H1 (cell line): ENCODE results near the gene SLC8B1. TPM values are rescaled to one million over a fixed set of nuclear protein-coding genes. Genes with fewer than 3 reads are reported as not detected.

Source experiments
- CTCF ChIA-PET: fragments of 300-600 bp; sonication (Branson Sonifier 250); formaldehyde crosslinking; loops from one replicate; lab custom pipeline; 2021; ENCODE audit not compliant: partially characterized antibody; lab: Charles Lee
- POLR2A ChIA-PET: fragments of 300-600 bp; sonication (Branson Sonifier 250); formaldehyde crosslinking; loops from one replicate; lab custom pipeline; 2021; ENCODE audit warnings: inconsistent platforms; ENCODE audit not compliant: partially characterized antibody; lab: Charles Lee
- DNase-seq, 2 experiments: peaks; one replicate each; pipeline versions ENCODE4 v3.0.0 to v3.0.0-alpha.2; 2010 to 2022; ENCODE audit warnings: low spot score in 2 of 2, low read depth in 1 of 2, mixed read lengths in 1 of 2
- FAIRE-seq: peaks from 2 replicates; lab custom pipeline; 2011; peaks lifted over from hg19 to GRCh38; lab: Jason Lieb, UNC
- H2AFZ ChIP-seq: 2 replicates; pipeline ENCODE4 v1.8.1; 2012; ENCODE audit warnings: low read length, inconsistent platforms
- H2AK5ac ChIP-seq: 2 replicates; pipeline ENCODE4 v1.6.1; 2013; ENCODE audit warnings: low read depth, low read length
- H2BK120ac ChIP-seq: replicated peaks from 2 replicates; pipeline ENCODE3; 2013; ENCODE audit warnings: low read depth, low read length, inconsistent platforms
- H2BK12ac ChIP-seq: 2 replicates; pipeline ENCODE4 v1.6.1; 2013; ENCODE audit warnings: low read depth, low read length
- H2BK15ac ChIP-seq: 2 replicates; pipeline ENCODE4 v1.6.1; 2013; ENCODE audit warnings: low read length
- H2BK20ac ChIP-seq: 2 replicates; pipeline ENCODE4 v1.6.1; 2013; ENCODE audit warnings: low read length
- H2BK5ac ChIP-seq: 2 replicates; pipeline ENCODE4 v1.6.1; 2013; ENCODE audit warnings: low read depth, low read length
- H3K14ac ChIP-seq: 2 replicates; pipeline ENCODE4 v1.6.1; 2013; ENCODE audit warnings: inconsistent platforms; ENCODE audit not compliant: insufficient read length
- H3K18ac ChIP-seq: 2 replicates; pipeline ENCODE4 v1.6.1; 2013; ENCODE audit warnings: low read length; ENCODE audit errors: extremely low read depth
- H3K23ac ChIP-seq: 2 replicates; pipeline ENCODE4 v1.6.1; 2013; ENCODE audit warnings: inconsistent platforms; ENCODE audit not compliant: insufficient read length
- H3K23me2 ChIP-seq: 2 replicates; pipeline ENCODE4 v1.6.1; 2013; ENCODE audit warnings: low read depth, low read length
- H3K27ac ChIP-seq: 2 replicates; pipeline ENCODE4 v1.6.1; 2011; ENCODE audit warnings: low read depth, low read length, inconsistent platforms
- H3K27me3 ChIP-seq, 4 experiments: replicated peaks in 1 of 4; 1 replicate in 1 of 4; 2 replicates in 3 of 4; pipeline versions ENCODE4 v1.6.1 to v1.8.1; 2011 to 2013; ENCODE audit warnings: low read length in 3 of 4, mild to moderate bottlenecking in 3 of 4, inconsistent platforms in 2 of 4, mixed read lengths in 2 of 4, moderate library complexity in 1 of 4; ENCODE audit not compliant: control insufficient read depth in 3 of 4, insufficient read depth in 3 of 4; ENCODE audit errors: extremely low read depth in 1 of 4
- H3K36me3 ChIP-seq, 4 experiments: 2 replicates each; pipeline versions ENCODE4 v1.6.1 to v1.8.1; 2011 to 2013; ENCODE audit warnings: mild to moderate bottlenecking in 4 of 4, low read length in 3 of 4, moderate library complexity in 2 of 4, control low read depth in 1 of 4, inconsistent platforms in 1 of 4; ENCODE audit not compliant: insufficient read depth in 4 of 4, control insufficient read depth in 2 of 4
- H3K4ac ChIP-seq: replicated peaks from 2 replicates; pipeline ENCODE3; 2013; ENCODE audit warnings: low read length, low read depth, mixed read lengths, inconsistent platforms; ENCODE audit not compliant: insufficient read length
- H3K4me1 ChIP-seq, 4 experiments: replicated peaks in 1 of 4; 1 replicate in 1 of 4; 2 replicates in 3 of 4; pipeline versions ENCODE4 v1.6.1 to v1.8.1; 2011 to 2013; ENCODE audit warnings: low read length in 3 of 4, inconsistent platforms in 2 of 4, mixed read lengths in 1 of 4; ENCODE audit not compliant: insufficient read depth in 4 of 4, control insufficient read depth in 3 of 4
- H3K4me2 ChIP-seq, 2 experiments: 2 replicates each; pipeline versions ENCODE4 v1.6.1 to v1.8.1; 2011 to 2013; ENCODE audit warnings: low read depth in 2 of 2, low read length in 2 of 2, control low read depth in 1 of 2, inconsistent platforms in 1 of 2, mild to moderate bottlenecking in 1 of 2; ENCODE audit not compliant: insufficient read depth in 1 of 2
- H3K4me3 ChIP-seq, 4 experiments: fragments of 200-600, 300-600 bp in 1 of 4; sonication (generic), shearing (Covaris generic), sonication (Bioruptor Twin) in 1 of 4; 2 replicates each; pipeline versions ENCODE4 v1.5.1 to v1.8.1; 2011 to 2016; ENCODE audit warnings: low read length in 4 of 4, low read depth in 3 of 4, control low read depth in 2 of 4, inconsistent platforms in 2 of 4, mild to moderate bottlenecking in 2 of 4, mixed read lengths in 1 of 4, moderate library complexity in 1 of 4; ENCODE audit not compliant: insufficient read depth in 2 of 4; ENCODE audit errors: extremely low read depth in 1 of 4
- H3K56ac ChIP-seq: replicated peaks from 2 replicates; pipeline ENCODE3; 2013; ENCODE audit warnings: low read depth, mild to moderate bottlenecking, mixed read lengths, low read length, inconsistent platforms; ENCODE audit not compliant: insufficient read length
- H3K79me1 ChIP-seq: 2 replicates; pipeline ENCODE4 v1.6.1; 2013; ENCODE audit warnings: low read depth, low read length, control low read depth
- H3K79me2 ChIP-seq, 2 experiments: 2 replicates each; pipeline versions ENCODE4 v1.6.1 to v1.8.1; 2012 to 2013; ENCODE audit warnings: low read length in 2 of 2, mild to moderate bottlenecking in 2 of 2, inconsistent platforms in 1 of 2; ENCODE audit not compliant: insufficient read depth in 2 of 2, control insufficient read depth in 1 of 2
- H3K9ac ChIP-seq, 4 experiments: replicated peaks in 1 of 4; 1 replicate in 1 of 4; 2 replicates in 3 of 4; pipeline versions ENCODE4 v1.6.1 to v1.8.1; 2011 to 2013; ENCODE audit warnings: low read depth in 3 of 4, low read length in 3 of 4, control low read depth in 2 of 4, mild to moderate bottlenecking in 2 of 4, moderate library complexity in 2 of 4, inconsistent platforms in 1 of 4; ENCODE audit errors: extremely low read depth in 1 of 4
- H3K9me3 ChIP-seq, 2 experiments: 2 replicates each; pipeline versions ENCODE4 v1.6.1 to v1.8.1; 2012 to 2013; ENCODE audit warnings: mild to moderate bottlenecking in 2 of 2, moderate library complexity in 2 of 2, control low read depth in 1 of 2, inconsistent platforms in 1 of 2, low read depth in 1 of 2, low read length in 1 of 2, mixed read lengths in 1 of 2; ENCODE audit not compliant: insufficient read depth in 2 of 2
- H4K20me1 ChIP-seq, 2 experiments: replicated peaks in 1 of 2; 2 replicates each; pipeline versions ENCODE3 to v1.8.1; 2011 to 2013; ENCODE audit warnings: inconsistent platforms in 2 of 2, low read length in 2 of 2, mild to moderate bottlenecking in 1 of 2; ENCODE audit not compliant: insufficient read depth in 2 of 2, control insufficient read depth in 1 of 2
- H4K5ac ChIP-seq: 2 replicates; pipeline ENCODE4 v1.6.1; 2013; ENCODE audit warnings: low read length, low read depth, mixed read lengths, inconsistent platforms; ENCODE audit not compliant: insufficient read length
- H4K8ac ChIP-seq: 2 replicates; pipeline ENCODE4 v1.8.0; 2013; ENCODE audit warnings: mild to moderate bottlenecking, moderate library complexity, low read length, inconsistent platforms; ENCODE audit not compliant: insufficient read depth; ENCODE audit errors: extremely low read depth
- H4K91ac ChIP-seq: replicated peaks from 2 replicates; pipeline ENCODE3; 2013; ENCODE audit warnings: low read length, mixed read lengths, inconsistent platforms; ENCODE audit not compliant: insufficient read length
- CHD2 ChIP-seq: IDR thresholded peaks from 2 replicates; pipeline ENCODE4 v1.6.1; 2012; ENCODE audit warnings: low read length, improper control_type of control experiment
- CTBP2 ChIP-seq: IDR thresholded peaks from 2 replicates; pipeline ENCODE4 v1.7.0; 2011; ENCODE audit warnings: borderline replicate concordance, mild to moderate bottlenecking, moderate library complexity, mixed read lengths, low read length; ENCODE audit not compliant: insufficient read depth, insufficient read length
- E2F6 ChIP-seq: IDR thresholded peaks from 2 replicates; pipeline ENCODE4 v1.6.1; 2012; ENCODE audit warnings: inconsistent platforms
- GABPA ChIP-seq: IDR thresholded peaks from 2 replicates; pipeline ENCODE4 v1.6.1; 2011; ENCODE audit warnings: mild to moderate bottlenecking, low read length, moderate library complexity, borderline replicate concordance; ENCODE audit not compliant: insufficient read depth
- JUN ChIP-seq: IDR thresholded peaks from 2 replicates; pipeline ENCODE4 v1.6.1; 2011; ENCODE audit warnings: low read depth, mild to moderate bottlenecking, improper control_type of control experiment, low read length
- MAFK ChIP-seq: IDR thresholded peaks from 2 replicates; pipeline ENCODE4 v1.6.1; 2012; ENCODE audit warnings: low read depth, mild to moderate bottlenecking, improper control_type of control experiment, low read length
- RAD21 ChIP-seq, 2 experiments: IDR thresholded peaks in 1 of 2; conservative IDR thresholded peaks in 1 of 2; 2 replicates each; pipeline ENCODE4 v1.6.1; 2011; ENCODE audit warnings: low read depth in 2 of 2, low read length in 2 of 2, improper control_type of control experiment in 1 of 2, inconsistent platforms in 1 of 2, mild to moderate bottlenecking in 1 of 2, moderate library complexity in 1 of 2
- SP1 ChIP-seq: IDR thresholded peaks from 2 replicates; pipeline ENCODE4 v1.6.1; 2011; ENCODE audit warnings: low read depth, low read length
- SUZ12 ChIP-seq: fragments of 200-600 bp; sonication (generic); IDR thresholded peaks from 2 replicates; pipeline ENCODE4 v1.6.1; 2012; ENCODE audit warnings: mild to moderate bottlenecking, inconsistent platforms, low read length, moderate library complexity, mixed read lengths
- TAF7 ChIP-seq: optimal IDR thresholded peaks from 2 replicates; pipeline ENCODE3; 2011; ENCODE audit warnings: low read depth, mild to moderate bottlenecking, inconsistent platforms, low read length, moderate library complexity, borderline replicate concordance
- TEAD4 ChIP-seq: IDR thresholded peaks from 2 replicates; pipeline ENCODE4 v1.6.1; 2012; ENCODE audit warnings: low read depth, low read length, inconsistent platforms, mixed read lengths
- WGBS, 2 experiments: shearing (Covaris generic) in 1 of 2; methylation state at CpG; one replicate each; pipeline versions ENCODE4 v1.1.6 to v1.1.7; 2013 to 2015; ENCODE audit warnings: low lambda C conversion rate in 2 of 2, mixed read lengths in 2 of 2, inconsistent platforms in 1 of 2, low coverage in 1 of 2, missing lambda C conversion rate in 1 of 2; ENCODE audit not compliant: insufficient replicate concordance in 2 of 2, insufficient coverage in 1 of 2, insufficient read length in 1 of 2; ENCODE audit errors: extremely low coverage in 1 of 2, missing lambda C conversion rate in 1 of 2; 5-methylcytosine and 5-hydroxymethylcytosine counted together
- polyA plus RNA-seq, 7 experiments: library from polyadenylated mRNA; depleted of rRNA in 3 of 7; stranded (reverse) in 5 of 7; unstranded in 2 of 7; fragments of >200 nt in 5 of 7; fragments of 200-250 nt in 2 of 7; gene quantifications; 1 replicate in 5 of 7; 2 replicates in 1 of 7; 4 replicates in 1 of 7; pipeline versions ENCODE4 v1.2.1 to v1.2.3, GENCODE V29; 2011 to 2013; ENCODE audit warnings: missing spikeins in 2 of 7, mixed read lengths in 2 of 7
- total RNA-seq: library from RNA; stranded (reverse); fragmentation: NEBNext Ultra II Directional; extraction: Animal tissue kit (Norgen Biotek cat#: 25700); gene quantifications from 2 replicates; pipeline ENCODE4 v1.2.1, GENCODE V29; 2021

Gene SLC8B1
- total and polyA plus RNA-seq, 2 of the 8 experiments (the other 6 are each of a cell fraction or from before 2014, with no cell fraction given), result 11.2 to 19.1 TPM

GRCh38 chr12:113320401-113320800 is 14.5 kb downstream of the SLC8B1 start:
- Histone ChIP-seq H3K4me1 (peaks cover 0 to 3% (median 0%) of the 10 kb centered on the region in 4 experiments; a peak in 2 of 7 replicates), H4K20me1 (peaks cover 0 to 3% of the 10 kb centered on the region in 2 experiments), H3K23ac (no peak overlapping the region), H3K9me3 (no peaks in the 10 kb centered on the region), H3K79me2 (no peaks in the 10 kb centered on the region), H3K23me2 (peaks cover 4% of the 10 kb centered on the region; the same call in 1 of the 2 replicates), H2BK15ac (no peak overlapping the region), H3K18ac (no peak overlapping the region; the same call in 1 of the 2 replicates), H3K4me2 (no peak overlapping the region), H4K91ac (no peak overlapping the region), H4K5ac (no peak overlapping the region), H3K14ac (no peak overlapping the region), H4K8ac (no peak overlapping the region), H2AK5ac (no peak overlapping the region), H3K79me1 (no peaks in the 10 kb centered on the region), H3K4me3 (no peak overlapping the region), H2BK20ac (no peak overlapping the region), H3K4ac (no peak overlapping the region), H2BK5ac (no peak overlapping the region; the same call in 1 of the 2 replicates), H3K36me3 (peaks cover 0 to 14% (median 6%) of the 10 kb centered on the region in 4 experiments; a peak in 7 of 8 replicates), H3K27me3 (no peaks in the 10 kb centered on the region; a peak in 1 of 7 replicates), H3K27ac (no peak overlapping the region), H2AFZ (no peak overlapping the region), H2BK12ac (peak overlapping the region; percentile 27; the same call in 1 of the 2 replicates), H3K56ac (peak overlapping the region; percentile 14), H3K9ac (no peak overlapping the region), H2BK120ac (no peak overlapping the region)
- WGBS, 2 experiments, result 71% methylated on average over 11 of the region's 12 CpGs; no CpG with 5 or more reads in 1 of the 2 experiments
- FAIRE-seq (no peak), DNase-seq (no peak)
- ChIA-PET POLR2A (interaction anchor here (1.9 kb wide), 2 partner anchors 11 to 75 kb away, joined by 4 read pairs; no protein-coding TSS in a partner anchor), CTCF (interaction anchor here (0.8 to 1.8 kb wide), 5 partner anchors 9 to 313 kb away, joined by 3 to 8 read pairs (median 3); no protein-coding TSS in a partner anchor)
- TF ChIP-seq GABPA (no peak), MAFK (no peak), TEAD4 (no peak), E2F6 (no peak), RAD21 (IDR thresholded peaks at IDR 0.05 in 1 of 2, conservative IDR thresholded peaks at IDR 0.05 in 1 of 2; ENCODE audit: low read depth in 2 of 2, low read length in 2 of 2) (no peak), CTBP2 (no peak), SUZ12 (no peak), CHD2 (no peak), TAF7 (no peak), SP1 (no peak), JUN (no peak)
